Measurements from ENCODE around the gene DLX2. TPM values are rescaled to one million over a fixed set of nuclear protein-coding genes. Genes with fewer than 3 reads are reported as not detected.

The DLX2 gene
- total RNA-seq, 2 experiments from 2014 or later, result not detected

DNA sequence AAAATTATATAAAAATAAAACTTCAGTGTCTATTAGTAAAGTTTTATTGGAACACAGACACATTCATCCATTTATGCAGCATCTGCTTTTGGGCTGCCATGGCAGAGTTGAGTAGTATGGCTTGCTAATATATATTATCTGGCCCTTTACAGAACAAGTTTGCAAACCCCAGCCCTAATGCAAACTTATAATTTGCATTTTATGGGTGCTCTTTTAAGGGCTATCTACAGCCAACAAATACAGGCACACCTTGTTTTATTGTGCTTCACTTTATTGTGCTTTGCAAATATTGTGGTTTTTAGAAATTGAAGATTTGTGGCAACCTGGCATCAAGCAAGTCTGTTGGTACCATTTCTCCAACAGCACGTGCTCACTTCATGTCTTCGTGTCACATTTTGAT is 35.2 kb upstream of the DLX2 start:
- ATAC-seq (ENCODE audit: poor library complexity) (no peak), DNase-seq (no peak)
- intact Hi-C loops (cut with DNase I, micrococcal nuclease), result no loop called here
- TF ChIP-seq, protein P1, sequence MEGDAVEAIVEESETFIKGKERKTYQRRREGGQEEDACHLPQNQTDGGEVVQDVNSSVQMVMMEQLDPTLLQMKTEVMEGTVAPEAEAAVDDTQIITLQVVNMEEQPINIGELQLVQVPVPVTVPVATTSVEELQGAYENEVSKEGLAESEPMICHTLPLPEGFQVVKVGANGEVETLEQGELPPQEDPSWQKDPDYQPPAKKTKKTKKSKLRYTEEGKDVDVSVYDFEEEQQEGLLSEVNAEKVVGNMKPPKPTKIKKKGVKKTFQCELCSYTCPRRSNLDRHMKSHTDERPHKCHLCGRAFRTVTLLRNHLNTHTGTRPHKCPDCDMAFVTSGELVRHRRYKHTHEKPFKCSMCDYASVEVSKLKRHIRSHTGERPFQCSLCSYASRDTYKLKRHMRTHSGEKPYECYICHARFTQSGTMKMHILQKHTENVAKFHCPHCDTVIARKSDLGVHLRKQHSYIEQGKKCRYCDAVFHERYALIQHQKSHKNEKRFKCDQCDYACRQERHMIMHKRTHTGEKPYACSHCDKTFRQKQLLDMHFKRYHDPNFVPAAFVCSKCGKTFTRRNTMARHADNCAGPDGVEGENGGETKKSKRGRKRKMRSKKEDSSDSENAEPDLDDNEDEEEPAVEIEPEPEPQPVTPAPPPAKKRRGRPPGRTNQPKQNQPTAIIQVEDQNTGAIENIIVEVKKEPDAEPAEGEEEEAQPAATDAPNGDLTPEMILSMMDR (IDR thresholded peaks at IDR 0.05), result no peak
- no peaks in the 10 kb centered on the region for H3K36me3 Mint-ChIP-seq (ENCODE audit: low read depth)
- H3K4me3 Mint-ChIP-seq, result no peak overlapping the region
- ChIA-PET CTCF (no interaction called here), POLR2A (no interaction called here)
- Histone ChIP-seq H3K4me1 (ENCODE audit: insufficient read depth, low read length) (no peaks in the 10 kb centered on the region), H3K4me3 (ENCODE audit: low read length) (no peak overlapping the region), H3K27me3 (ENCODE audit: control insufficient read depth in 1 of 2, insufficient read depth in 2 of 2, low read length in 2 of 2) (no peaks in the 10 kb centered on the region), H3K36me3 (ENCODE audit: insufficient read depth, low read length) (no peaks in the 10 kb centered on the region), H3K27ac (ENCODE audit: low read depth in 1 of 2, low read length in 2 of 2) (no peak overlapping the region), H3K9me3 (ENCODE audit: control insufficient read depth in 1 of 2, insufficient read depth in 1 of 2, low read length in 2 of 2) (no peaks in the 10 kb centered on the region)
- no peaks in the 10 kb centered on the region for H3K9me3 Mint-ChIP-seq
- H3K27me3 Mint-ChIP-seq, result peaks cover 11% of the 10 kb centered on the region
- H3K4me1 Mint-ChIP-seq (ENCODE audit: low read depth), result no peaks in the 10 kb centered on the region
- no peak overlapping the region for H3K27ac Mint-ChIP-seq

DNA sequence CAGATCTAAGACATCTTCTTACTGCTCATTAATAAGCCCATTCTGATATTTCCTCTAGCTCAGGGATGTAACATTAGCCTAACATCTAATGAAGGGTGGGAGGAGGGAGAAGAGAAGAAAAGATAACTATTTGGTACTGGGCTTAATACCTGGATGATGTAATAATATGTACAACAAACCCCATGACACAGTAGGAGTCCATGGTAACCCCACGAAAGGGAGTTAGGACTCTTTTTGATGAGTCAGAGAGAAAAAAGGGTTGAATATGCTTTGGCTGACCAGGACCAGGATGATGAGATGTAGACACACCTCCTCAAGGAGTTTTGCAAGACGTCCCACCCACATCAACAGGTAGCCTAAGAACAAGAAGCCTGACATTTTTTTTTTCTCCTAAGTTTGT is 34.4 kb upstream of the DLX2 start:
- Histone ChIP-seq H3K27me3 (ENCODE audit: control insufficient read depth in 1 of 2, insufficient read depth in 2 of 2, low read length in 2 of 2) (no peaks in the 10 kb centered on the region), H3K36me3 (ENCODE audit: insufficient read depth, low read length) (no peaks in the 10 kb centered on the region), H3K9me3 (ENCODE audit: control insufficient read depth in 1 of 2, insufficient read depth in 1 of 2, low read length in 2 of 2) (no peaks in the 10 kb centered on the region), H3K4me3 (ENCODE audit: low read length) (no peak overlapping the region), H3K27ac (ENCODE audit: low read depth in 1 of 2, low read length in 2 of 2) (no peak overlapping the region), H3K4me1 (ENCODE audit: insufficient read depth, low read length) (no peaks in the 10 kb centered on the region)
- Mint-ChIP-seq H3K27ac (no peak overlapping the region), H3K27me3 (peaks cover 11% of the 10 kb centered on the region), H3K36me3 (ENCODE audit: low read depth) (no peaks in the 10 kb centered on the region), H3K4me1 (ENCODE audit: low read depth) (no peaks in the 10 kb centered on the region), H3K9me3 (no peaks in the 10 kb centered on the region), H3K4me3 (no peak overlapping the region)
- ChIA-PET CTCF (interaction anchor here (0.7 kb wide), 1 partner anchor 8 kb away, joined by 4 read pairs; no protein-coding TSS in a partner anchor), POLR2A (no interaction called here)
- TF ChIP-seq, protein P1 (IDR thresholded peaks at IDR 0.05), result no peak
- no peak for ATAC-seq (ENCODE audit: poor library complexity)
- no peak for DNase-seq
- intact Hi-C loops (cut with DNase I, micrococcal nuclease), result no loop called here

DNA sequence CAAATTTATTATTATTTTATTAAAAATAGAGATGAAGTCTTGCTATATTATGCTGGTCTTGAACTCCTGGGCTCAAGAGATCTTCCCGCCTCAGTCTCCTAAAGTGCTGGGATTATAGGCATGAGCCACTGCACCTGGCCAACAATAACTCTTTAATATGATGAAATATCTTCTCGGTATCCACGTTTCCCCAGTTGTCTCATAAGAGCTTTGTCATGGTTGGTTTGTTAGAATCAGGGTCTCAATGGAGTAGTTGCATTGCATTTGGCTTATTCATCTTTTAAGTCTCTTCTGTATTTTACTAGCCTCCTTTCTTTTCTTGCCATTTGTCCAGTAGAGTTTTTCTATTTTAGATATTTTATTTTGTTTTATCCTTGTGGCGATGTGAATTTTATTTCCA is 32.7 kb upstream of the DLX2 start:
- intact Hi-C loops (cut with DNase I, micrococcal nuclease), result no loop called here
- POLR2A ChIA-PET, result no interaction called here
- Mint-ChIP-seq H3K4me1 (ENCODE audit: low read depth) (no peaks in the 10 kb centered on the region), H3K36me3 (ENCODE audit: low read depth) (no peaks in the 10 kb centered on the region), H3K9me3 (no peaks in the 10 kb centered on the region), H3K27me3 (peaks cover 11% of the 10 kb centered on the region), H3K4me3 (no peak overlapping the region), H3K27ac (no peak overlapping the region)
- H3K4me1 ChIP-seq (ENCODE audit: insufficient read depth, low read length), result no peaks in the 10 kb centered on the region
- no peak overlapping the region for H3K4me3 ChIP-seq (ENCODE audit: low read length)
- no peaks in the 10 kb centered on the region for H3K36me3 ChIP-seq (ENCODE audit: insufficient read depth, low read length)
- no peaks in the 10 kb centered on the region for H3K27me3 ChIP-seq (ENCODE audit: control insufficient read depth in 1 of 2, insufficient read depth in 2 of 2, low read length in 2 of 2)
- TF ChIP-seq, protein P1 (IDR thresholded peaks at IDR 0.05), result no peak
- no peak overlapping the region for H3K27ac ChIP-seq (ENCODE audit: low read depth in 1 of 2, low read length in 2 of 2)
- CTCF ChIA-PET, result no interaction called here
- ATAC-seq (ENCODE audit: poor library complexity) (no peak), DNase-seq (no peak)
- H3K9me3 ChIP-seq (ENCODE audit: control insufficient read depth in 1 of 2, insufficient read depth in 1 of 2, low read length in 2 of 2), result no peaks in the 10 kb centered on the region
